Activated T-cell treated with anti-CD3 and anti-CD28 coated beads, Interleukin-2, amount 50 U/mL, for 1 hour (primary cell): Measurements from ENCODE around the gene KHK.
"Not testable (repeated sequence)": the region's sequence is repeated elsewhere in the genome, so short reads cannot be mapped to it uniquely, and the experiment has no call there.

Experiments
- DNase-seq: peaks from one replicate; pipeline ENCODE4 v3.0.0-alpha.2; 2020

The KHK gene

GRCh38 chr2:27099334-27099955, 12.9 kb downstream of the KHK start:
- DNase-seq = no peak

GRCh38 chr2:27100036-27100435, 13.5 kb downstream of the KHK start:
- DNase-seq = no peak

- DNase-seq = no peak
These were observed 15.8 kb downstream of the KHK start for GRCh38 chr2:27102329-27102728.

- no peak for DNase-seq
These were observed 19.4 kb downstream of the KHK start for GRCh38 chr2:27105981-27106380.

GRCh38 chr2:27108221-27108620, 21.6 kb downstream of the KHK start:
- DNase-seq = no peak

- no peak for DNase-seq
These were observed 22.5 kb downstream of the KHK start for GRCh38 chr2:27109083-27109482.

GRCh38 chr2:27110603-27111352, 24.2 kb downstream of the KHK start:
- DNase-seq = not testable (repeated sequence)

- not testable (repeated sequence) for DNase-seq
These were observed 25.0 kb downstream of the KHK start for GRCh38 chr2:27111392-27112078.

GRCh38 chr2:27115519-27115918, 28.9 kb downstream of the KHK start:
- DNase-seq = no peak

- DNase-seq = no peak
These were observed 31.5 kb downstream of the KHK start for GRCh38 chr2:27117995-27118524.

- DNase-seq = no peak
These were observed 32.2 kb downstream of the KHK start, which contains the start of gene CGREF1 for GRCh38 chr2:27118525-27119329. Gene CGREF1, minus strand, starts transcription at chr2:27119128. Its CDS starts 14,762 bp downstream, at chr2:27104366.

- DNase-seq = not testable (repeated sequence)
These were observed 32.7 kb downstream of the KHK start for GRCh38 chr2:27119330-27119670.

- no peak for DNase-seq
These were observed 35.3 kb downstream of the KHK start for GRCh38 chr2:27121906-27122305.

GRCh38 chr2:27122791-27123190, 36.2 kb downstream of the KHK start:
- no peak for DNase-seq

- peak; percentile 74 for DNase-seq
These were observed 37.0 kb downstream of the KHK start, which contains the start of gene ABHD1 for GRCh38 chr2:27123302-27124150. Gene ABHD1, plus strand, starts transcription at chr2:27123815. Its CDS starts 134 bp downstream, at chr2:27123949.

GRCh38 chr2:27125104-27125503, 38.5 kb downstream of the KHK start:
- no peak for DNase-seq

- DNase-seq = no peak
These were observed 39.7 kb downstream of the KHK start for GRCh38 chr2:27126252-27126710.

- no peak for DNase-seq
These were observed 41.5 kb downstream of the KHK start for GRCh38 chr2:27127883-27128667.

- DNase-seq = no peak
These were observed 42.3 kb downstream of the KHK start for GRCh38 chr2:27128668-27129571.

GRCh38 chr2:27130396-27130795, 43.8 kb downstream of the KHK start:
- no peak for DNase-seq
